GM23338 (cell line): ENCODE measurements around the gene CEBPB. TPM values are rescaled to one million over a fixed set of nuclear protein-coding genes. Genes with fewer than 3 reads are reported as not detected.

Source experiments
- ATAC-seq: fragments of 200-7000 bp; cut with Tn5 transposase; 3 replicates; pipeline ENCODE4 v1.9.1; 2020
- DNase-seq: peaks from one replicate; pipeline ENCODE4 v3.0.0-alpha.2; 2015; ENCODE audit warnings: low spot score
- H2AFZ ChIP-seq: fragments of 200-600 bp; sonication (generic); 2 replicates; pipeline ENCODE4 v1.8.0; 2016; ENCODE audit warnings: antibody characterized with exemption, mild to moderate bottlenecking, moderate library complexity
- H3F3A ChIP-seq: fragments of 200-600 bp; sonication (generic); replicated peaks from 2 replicates; pipeline ENCODE4 v1.8.0; 2017; ENCODE audit warnings: antibody characterized with exemption, mixed run types, low read depth
- H3K27ac ChIP-seq: fragments of 200-600 bp; sonication (generic); 2 replicates; pipeline ENCODE4 v1.6.1; 2016; ENCODE audit warnings: low read depth
- H3K27me3 ChIP-seq: fragments of 200-600 bp; sonication (generic); 2 replicates; pipeline ENCODE4 v1.8.0; 2016; ENCODE audit warnings: mild to moderate bottlenecking, mixed run types, moderate library complexity; ENCODE audit not compliant: insufficient read depth
- H3K36me3 ChIP-seq: fragments of 200-600 bp; sonication (generic); 2 replicates; pipeline ENCODE4 v1.8.0; 2016; ENCODE audit warnings: mild to moderate bottlenecking; ENCODE audit not compliant: insufficient read depth
- H3K4me1 ChIP-seq: fragments of 200-600 bp; sonication (generic); 2 replicates; pipeline ENCODE4 v1.8.0; 2016; ENCODE audit warnings: mild to moderate bottlenecking, moderate library complexity; ENCODE audit not compliant: insufficient read depth
- H3K4me2 ChIP-seq: fragments of 200-600 bp; sonication (generic); 2 replicates; pipeline ENCODE4 v1.7.1; 2017; ENCODE audit warnings: mixed run types
- H3K4me3 ChIP-seq: fragments of 200-600 bp; sonication (generic); 2 replicates; pipeline ENCODE4 v1.6.1; 2016; ENCODE audit warnings: mixed run types
- H3K79me2 ChIP-seq: fragments of 200-600 bp; sonication (generic); replicated peaks from 2 replicates; pipeline ENCODE4 v1.8.0; 2017; ENCODE audit warnings: mild to moderate bottlenecking; ENCODE audit not compliant: insufficient read depth
- H3K9me2 ChIP-seq: fragments of 200-600 bp; sonication (generic); 2 replicates; pipeline ENCODE4 v1.8.0; 2017; ENCODE audit not compliant: insufficient read depth
- H4K20me1 ChIP-seq: fragments of 200-600 bp; sonication (generic); replicated peaks from 2 replicates; pipeline ENCODE4 v1.8.0; 2017; ENCODE audit warnings: mild to moderate bottlenecking; ENCODE audit not compliant: insufficient read depth
- H3K27ac Mint-ChIP-seq: 2 replicates; pipeline ENCODE4 v1.8.0; 2020; ENCODE audit warnings: inconsistent platforms, mild to moderate bottlenecking, moderate library complexity, mixed read lengths
- H3K27me3 Mint-ChIP-seq: 3 replicates; pipeline ENCODE4 v1.8.0; 2022; ENCODE audit warnings: low read depth, mild to moderate bottlenecking, moderate library complexity, mixed read lengths, inconsistent platforms; ENCODE audit not compliant: insufficient read depth, poor library complexity
- H3K36me3 Mint-ChIP-seq: 3 replicates; pipeline ENCODE4 v1.8.0; 2021; ENCODE audit warnings: low read depth, mild to moderate bottlenecking, inconsistent platforms, moderate library complexity, mixed read lengths
- H3K4me1 Mint-ChIP-seq: 3 replicates; pipeline ENCODE4 v1.8.0; 2020; ENCODE audit warnings: mild to moderate bottlenecking, inconsistent platforms, mixed read lengths
- H3K4me3 Mint-ChIP-seq: 3 replicates; pipeline ENCODE4 v1.8.0; 2021; ENCODE audit warnings: moderate library complexity, mild to moderate bottlenecking, inconsistent platforms, mixed read lengths
- H3K9me3 Mint-ChIP-seq: 3 replicates; pipeline ENCODE4 v1.8.0; 2020; ENCODE audit warnings: moderate library complexity, mild to moderate bottlenecking, inconsistent platforms, mixed read lengths
- CREB1 ChIP-seq: fragments of 250-450 bp; sonication (Bioruptor Pico); IDR thresholded peaks from 2 replicates; pipeline ENCODE4 v1.5.0; 2020; ENCODE audit warnings: low read depth, mild to moderate bottlenecking, moderate library complexity
- EZH2phosphoT487 ChIP-seq: fragments of 200-600 bp; sonication (generic); IDR thresholded peaks from one replicate; pipeline ENCODE4 v1.8.1; 2018; ENCODE audit warnings: antibody characterized with exemption; ENCODE audit not compliant: unreplicated experiment
- polyA plus RNA-seq: library from polyadenylated mRNA; unstranded; fragments of >200 nt; fragmentation: Nextera tagmentation; extraction: Ambion mirVana; gene quantifications from 2 replicates; pipeline ENCODE4 v1.2.1, GENCODE V29; 2016
- total RNA-seq: library from RNA; depleted of rRNA; stranded (reverse); fragments of >200 nt; shearing (Covaris generic); gene quantifications from 2 replicates; pipeline ENCODE4 v1.2.3, GENCODE V29; 2014
- TF ChIP-seq, protein P1 (sequence below): IDR thresholded peaks from one replicate; pipeline ENCODE4 v1.6.1; 2018; ENCODE audit warnings: antibody characterized with exemption; ENCODE audit not compliant: unreplicated experiment
- TF ChIP-seq, protein P2 (sequence below): fragments of 250-450 bp; sonication (Bioruptor Pico); IDR thresholded peaks from 2 replicates; pipeline ENCODE4 v1.5.0; 2020; ENCODE audit warnings: mild to moderate bottlenecking, moderate library complexity

Gene CEBPB
- total and polyA plus RNA-seq, 2 experiments from 2014 or later: 20.6 to 25.4 TPM

DNA sequence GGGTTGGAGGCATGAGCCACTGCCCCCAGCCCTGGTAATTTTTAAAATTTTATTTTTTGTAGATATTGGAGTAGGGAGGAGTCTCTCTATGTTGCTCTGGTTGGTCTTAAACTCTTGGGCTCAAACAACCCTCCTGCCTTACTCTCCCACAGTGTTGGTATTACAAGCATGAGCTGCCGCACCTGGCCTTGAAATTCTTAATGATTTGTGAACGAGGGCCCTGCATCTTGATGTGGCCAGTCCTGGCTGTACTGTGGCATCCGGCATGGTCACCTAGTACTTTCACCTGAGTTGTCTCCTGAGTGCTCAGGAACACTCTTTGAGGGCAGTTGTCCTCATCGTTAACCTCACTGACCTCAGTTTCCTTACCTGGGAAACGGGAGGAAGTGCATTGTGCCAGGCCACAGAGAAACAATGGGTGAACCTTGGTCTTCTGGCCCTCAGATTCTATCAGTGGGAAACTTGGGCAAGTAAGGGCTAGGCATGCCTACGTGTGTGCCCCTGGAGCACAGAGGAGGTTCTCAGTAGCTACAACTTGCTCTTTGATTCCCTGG, 19.5 kb downstream of the CEBPB start:
- H3K79me2 ChIP-seq: no peaks in the 10 kb centered on the region
- no peak for ATAC-seq
- H3K4me3 Mint-ChIP-seq: no peak overlapping the region
- H3K27ac ChIP-seq: no peak overlapping the region
- no peak overlapping the region for H2AFZ ChIP-seq
- H3K4me1 ChIP-seq: no peaks in the 10 kb centered on the region
- H3K27me3 Mint-ChIP-seq: no peaks in the 10 kb centered on the region
- H3K4me2 ChIP-seq: no peak overlapping the region
- H3K4me3 ChIP-seq: no peak overlapping the region
- H3K36me3 Mint-ChIP-seq: no peaks in the 10 kb centered on the region
- H3K36me3 ChIP-seq: no peaks in the 10 kb centered on the region
- no peak overlapping the region for H3K27ac Mint-ChIP-seq
- no peaks in the 10 kb centered on the region for H4K20me1 ChIP-seq
- no peaks in the 10 kb centered on the region for H3K27me3 ChIP-seq
- peaks cover 5% of the 10 kb centered on the region; the same call in 2 of the 3 replicates for H3K4me1 Mint-ChIP-seq
- no peaks in the 10 kb centered on the region for H3F3A ChIP-seq
- H3K9me2 ChIP-seq: no peaks in the 10 kb centered on the region
- no peaks in the 10 kb centered on the region for H3K9me3 Mint-ChIP-seq
- TF ChIP-seq EZH2phosphoT487 (no peak), CREB1 (CRISPR knock-in tag) (no peak)
- TF ChIP-seq, protein P1, sequence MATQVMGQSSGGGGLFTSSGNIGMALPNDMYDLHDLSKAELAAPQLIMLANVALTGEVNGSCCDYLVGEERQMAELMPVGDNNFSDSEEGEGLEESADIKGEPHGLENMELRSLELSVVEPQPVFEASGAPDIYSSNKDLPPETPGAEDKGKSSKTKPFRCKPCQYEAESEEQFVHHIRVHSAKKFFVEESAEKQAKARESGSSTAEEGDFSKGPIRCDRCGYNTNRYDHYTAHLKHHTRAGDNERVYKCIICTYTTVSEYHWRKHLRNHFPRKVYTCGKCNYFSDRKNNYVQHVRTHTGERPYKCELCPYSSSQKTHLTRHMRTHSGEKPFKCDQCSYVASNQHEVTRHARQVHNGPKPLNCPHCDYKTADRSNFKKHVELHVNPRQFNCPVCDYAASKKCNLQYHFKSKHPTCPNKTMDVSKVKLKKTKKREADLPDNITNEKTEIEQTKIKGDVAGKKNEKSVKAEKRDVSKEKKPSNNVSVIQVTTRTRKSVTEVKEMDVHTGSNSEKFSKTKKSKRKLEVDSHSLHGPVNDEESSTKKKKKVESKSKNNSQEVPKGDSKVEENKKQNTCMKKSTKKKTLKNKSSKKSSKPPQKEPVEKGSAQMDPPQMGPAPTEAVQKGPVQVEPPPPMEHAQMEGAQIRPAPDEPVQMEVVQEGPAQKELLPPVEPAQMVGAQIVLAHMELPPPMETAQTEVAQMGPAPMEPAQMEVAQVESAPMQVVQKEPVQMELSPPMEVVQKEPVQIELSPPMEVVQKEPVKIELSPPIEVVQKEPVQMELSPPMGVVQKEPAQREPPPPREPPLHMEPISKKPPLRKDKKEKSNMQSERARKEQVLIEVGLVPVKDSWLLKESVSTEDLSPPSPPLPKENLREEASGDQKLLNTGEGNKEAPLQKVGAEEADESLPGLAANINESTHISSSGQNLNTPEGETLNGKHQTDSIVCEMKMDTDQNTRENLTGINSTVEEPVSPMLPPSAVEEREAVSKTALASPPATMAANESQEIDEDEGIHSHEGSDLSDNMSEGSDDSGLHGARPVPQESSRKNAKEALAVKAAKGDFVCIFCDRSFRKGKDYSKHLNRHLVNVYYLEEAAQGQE: no peak
- TF ChIP-seq, protein P2, sequence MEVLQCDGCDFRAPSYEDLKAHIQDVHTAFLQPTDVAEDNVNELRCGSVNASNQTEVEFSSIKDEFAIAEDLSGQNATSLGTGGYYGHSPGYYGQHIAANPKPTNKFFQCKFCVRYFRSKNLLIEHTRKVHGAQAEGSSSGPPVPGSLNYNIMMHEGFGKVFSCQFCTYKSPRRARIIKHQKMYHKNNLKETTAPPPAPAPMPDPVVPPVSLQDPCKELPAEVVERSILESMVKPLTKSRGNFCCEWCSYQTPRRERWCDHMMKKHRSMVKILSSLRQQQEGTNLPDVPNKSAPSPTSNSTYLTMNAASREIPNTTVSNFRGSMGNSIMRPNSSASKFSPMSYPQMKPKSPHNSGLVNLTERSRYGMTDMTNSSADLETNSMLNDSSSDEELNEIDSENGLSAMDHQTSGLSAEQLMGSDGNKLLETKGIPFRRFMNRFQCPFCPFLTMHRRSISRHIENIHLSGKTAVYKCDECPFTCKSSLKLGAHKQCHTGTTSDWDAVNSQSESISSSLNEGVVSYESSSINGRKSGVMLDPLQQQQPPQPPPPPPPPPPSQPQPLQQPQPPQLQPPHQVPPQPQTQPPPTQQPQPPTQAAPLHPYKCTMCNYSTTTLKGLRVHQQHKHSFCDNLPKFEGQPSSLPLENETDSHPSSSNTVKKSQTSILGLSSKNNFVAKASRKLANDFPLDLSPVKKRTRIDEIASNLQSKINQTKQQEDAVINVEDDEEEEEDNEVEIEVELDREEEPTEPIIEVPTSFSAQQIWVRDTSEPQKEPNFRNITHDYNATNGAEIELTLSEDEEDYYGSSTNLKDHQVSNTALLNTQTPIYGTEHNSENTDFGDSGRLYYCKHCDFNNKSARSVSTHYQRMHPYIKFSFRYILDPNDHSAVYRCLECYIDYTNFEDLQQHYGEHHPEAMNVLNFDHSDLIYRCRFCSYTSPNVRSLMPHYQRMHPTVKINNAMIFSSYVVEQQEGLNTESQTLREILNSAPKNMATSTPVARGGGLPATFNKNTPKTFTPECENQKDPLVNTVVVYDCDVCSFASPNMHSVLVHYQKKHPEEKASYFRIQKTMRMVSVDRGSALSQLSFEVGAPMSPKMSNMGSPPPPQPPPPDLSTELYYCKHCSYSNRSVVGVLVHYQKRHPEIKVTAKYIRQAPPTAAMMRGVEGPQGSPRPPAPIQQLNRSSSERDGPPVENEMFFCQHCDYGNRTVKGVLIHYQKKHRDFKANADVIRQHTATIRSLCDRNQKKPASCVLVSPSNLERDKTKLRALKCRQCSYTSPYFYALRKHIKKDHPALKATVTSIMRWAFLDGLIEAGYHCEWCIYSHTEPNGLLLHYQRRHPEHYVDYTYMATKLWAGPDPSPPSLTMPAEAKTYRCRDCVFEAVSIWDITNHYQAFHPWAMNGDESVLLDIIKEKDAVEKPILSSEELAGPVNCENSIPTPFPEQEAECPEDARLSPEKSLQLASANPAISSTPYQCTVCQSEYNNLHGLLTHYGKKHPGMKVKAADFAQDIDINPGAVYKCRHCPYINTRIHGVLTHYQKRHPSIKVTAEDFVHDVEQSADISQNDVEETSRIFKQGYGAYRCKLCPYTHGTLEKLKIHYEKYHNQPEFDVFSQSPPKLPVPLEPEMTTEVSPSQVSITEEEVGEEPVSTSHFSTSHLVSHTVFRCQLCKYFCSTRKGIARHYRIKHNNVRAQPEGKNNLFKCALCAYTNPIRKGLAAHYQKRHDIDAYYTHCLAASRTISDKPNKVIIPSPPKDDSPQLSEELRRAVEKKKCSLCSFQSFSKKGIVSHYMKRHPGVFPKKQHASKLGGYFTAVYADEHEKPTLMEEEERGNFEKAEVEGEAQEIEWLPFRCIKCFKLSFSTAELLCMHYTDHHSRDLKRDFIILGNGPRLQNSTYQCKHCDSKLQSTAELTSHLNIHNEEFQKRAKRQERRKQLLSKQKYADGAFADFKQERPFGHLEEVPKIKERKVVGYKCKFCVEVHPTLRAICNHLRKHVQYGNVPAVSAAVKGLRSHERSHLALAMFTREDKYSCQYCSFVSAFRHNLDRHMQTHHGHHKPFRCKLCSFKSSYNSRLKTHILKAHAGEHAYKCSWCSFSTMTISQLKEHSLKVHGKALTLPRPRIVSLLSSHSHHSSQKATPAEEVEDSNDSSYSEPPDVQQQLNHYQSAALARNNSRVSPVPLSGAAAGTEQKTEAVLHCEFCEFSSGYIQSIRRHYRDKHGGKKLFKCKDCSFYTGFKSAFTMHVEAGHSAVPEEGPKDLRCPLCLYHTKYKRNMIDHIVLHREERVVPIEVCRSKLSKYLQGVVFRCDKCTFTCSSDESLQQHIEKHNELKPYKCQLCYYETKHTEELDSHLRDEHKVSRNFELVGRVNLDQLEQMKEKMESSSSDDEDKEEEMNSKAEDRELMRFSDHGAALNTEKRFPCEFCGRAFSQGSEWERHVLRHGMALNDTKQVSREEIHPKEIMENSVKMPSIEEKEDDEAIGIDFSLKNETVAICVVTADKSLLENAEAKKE (CRISPR knock-in tag): no peak
- DNase-seq: no peak
